Stimulated activated CD4-positive, alpha-beta T cell treated with anti-CD3 and anti-CD28 coated beads, Interleukin-12 subunit alpha, Interleukin-12 subunit beta, amount 100 ng/mL, for 48 hours (primary cell): ENCODE results near the gene KLHL14.
"Not testable (repeated sequence)": the region's sequence is repeated elsewhere in the genome, so short reads cannot be mapped to it uniquely, and the experiment has no call there.

ENCODE experiments used
- DNase-seq, 3 donors: peaks; one replicate each; pipeline ENCODE4 v3.0.0-alpha.2; 2020; ENCODE audit warnings: low read depth in 2 of 3, low spot score in 1 of 3

KLHL14 gene

DNA sequence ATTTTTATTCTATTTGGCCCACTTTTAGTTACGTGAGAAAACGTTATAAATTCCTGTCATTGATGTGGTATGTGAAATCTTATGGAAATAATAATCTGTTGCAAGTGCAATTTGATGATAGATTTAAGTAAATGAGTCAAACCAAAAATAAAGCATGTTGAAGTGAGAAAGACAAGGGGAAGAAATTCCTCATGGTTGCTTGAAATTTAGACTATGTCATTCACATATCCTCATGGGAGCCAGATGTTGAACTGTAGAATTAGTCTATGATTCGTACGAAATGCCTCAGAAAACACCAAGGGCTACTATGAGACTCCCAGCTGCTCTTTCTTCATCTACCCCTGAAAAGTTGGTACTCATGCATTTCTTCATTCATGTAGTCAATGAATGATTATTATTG lies 55.7 kb downstream of the KLHL14 start:
- DNase-seq, result no peak

DNA sequence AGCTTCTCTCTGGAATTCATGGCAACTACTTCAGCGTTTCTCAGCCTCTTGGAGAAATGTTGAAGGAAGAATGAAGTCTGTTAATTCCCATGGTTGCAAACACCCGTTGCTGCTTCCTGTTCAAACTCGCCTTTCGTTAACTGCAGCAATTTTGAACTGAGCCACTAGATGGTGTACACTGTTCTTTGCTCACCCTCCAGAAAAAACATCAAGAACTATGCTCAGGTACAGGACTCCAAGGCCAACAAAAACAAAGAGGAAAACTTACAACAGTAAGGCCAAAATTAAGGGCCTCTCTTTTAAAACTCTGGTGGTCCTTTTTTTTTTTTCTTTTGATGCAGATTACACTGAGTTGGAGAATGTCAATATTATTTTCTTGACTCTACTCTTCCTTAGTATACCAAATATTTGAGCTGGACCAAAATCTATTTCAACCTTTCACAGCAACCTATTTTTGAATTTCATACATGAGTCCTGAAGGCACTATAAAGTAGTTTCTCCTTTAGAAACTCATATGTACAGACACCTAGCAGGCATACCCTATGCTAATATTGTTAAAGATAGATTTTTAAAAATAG lies 58.2 kb downstream of the KLHL14 start:
- peak in 1 of 3 donors; percentile 30 for DNase-seq

DNA sequence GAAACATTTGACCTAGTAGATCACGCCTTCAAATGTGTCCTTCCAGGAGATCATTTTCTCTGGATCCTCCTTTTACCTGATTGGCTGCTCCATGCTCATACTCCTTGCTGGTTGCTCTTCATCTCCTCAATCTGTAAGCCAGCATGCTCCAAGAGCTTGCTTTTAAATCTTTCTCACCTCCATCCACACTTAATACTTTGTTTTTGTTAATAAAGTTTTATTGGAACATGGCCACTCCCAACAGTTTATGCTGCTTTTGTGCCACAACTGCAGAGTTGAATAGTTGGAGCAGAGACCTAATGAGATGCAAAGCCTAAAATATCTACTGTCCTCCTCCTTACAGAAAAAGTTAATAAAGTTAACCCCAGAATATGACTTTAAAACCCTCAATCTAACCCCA lies 60.0 kb downstream of the KLHL14 start:
- no peak for DNase-seq

DNA sequence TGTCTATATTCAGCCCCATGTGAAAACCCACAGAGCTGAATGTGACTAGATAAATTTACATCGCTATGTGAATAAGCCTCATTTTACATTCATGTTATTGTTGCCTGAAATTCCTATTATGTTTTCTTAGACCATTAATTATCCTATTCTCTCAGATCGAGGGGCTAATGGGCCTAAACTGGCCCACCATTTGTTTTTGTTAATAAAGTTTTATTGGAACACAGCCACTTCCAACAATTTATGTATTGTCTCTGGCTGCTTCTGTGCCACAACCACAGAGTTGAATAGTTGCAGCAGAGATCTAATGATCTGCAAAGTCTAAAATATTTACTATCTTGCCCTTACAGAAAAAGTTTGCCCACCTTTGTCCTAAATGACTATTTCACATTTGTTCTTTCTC lies 61.0 kb downstream of the KLHL14 start:
- no peak for DNase-seq

DNA sequence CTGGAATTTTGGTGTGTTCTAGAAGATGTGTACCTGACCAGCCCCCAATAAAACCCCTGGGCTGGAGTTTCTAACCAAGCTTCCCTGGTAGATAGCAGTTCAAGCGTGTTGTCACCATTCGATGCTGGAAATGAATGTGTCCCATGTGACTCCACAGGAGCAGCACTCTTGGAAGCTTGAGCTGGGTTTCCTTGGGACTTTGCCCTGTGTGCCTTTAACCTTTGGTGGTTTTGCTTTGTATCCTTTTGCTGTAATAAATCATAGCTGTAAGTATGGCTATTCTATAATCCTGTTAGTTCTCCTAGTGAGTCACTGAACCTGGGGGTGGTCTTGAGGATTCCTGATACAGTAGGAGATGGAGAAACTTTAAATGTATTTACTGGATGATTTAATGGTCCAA lies 65.2 kb downstream of the KLHL14 start:
- DNase-seq, result no peak

DNA sequence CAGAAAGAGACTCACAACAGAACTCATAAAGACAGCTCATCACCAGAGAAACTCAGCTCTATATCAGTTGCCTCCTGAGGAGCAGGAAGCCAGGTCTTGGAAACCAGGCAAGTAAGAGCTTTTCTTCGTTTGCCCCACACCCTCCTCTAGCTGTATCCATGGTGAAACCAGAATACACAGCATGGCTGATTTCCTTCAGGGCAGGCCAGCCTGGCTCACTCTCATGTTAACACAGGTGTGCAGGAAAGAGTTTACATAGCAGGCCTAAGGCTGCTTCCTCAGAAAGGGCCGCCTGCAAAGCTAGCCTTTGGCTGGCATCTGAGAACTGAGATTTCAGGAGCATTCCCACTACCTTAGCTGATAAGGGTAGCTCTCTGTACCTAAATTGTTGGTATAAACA lies 65.7 kb downstream of the KLHL14 start:
- DNase-seq, result no peak

DNA sequence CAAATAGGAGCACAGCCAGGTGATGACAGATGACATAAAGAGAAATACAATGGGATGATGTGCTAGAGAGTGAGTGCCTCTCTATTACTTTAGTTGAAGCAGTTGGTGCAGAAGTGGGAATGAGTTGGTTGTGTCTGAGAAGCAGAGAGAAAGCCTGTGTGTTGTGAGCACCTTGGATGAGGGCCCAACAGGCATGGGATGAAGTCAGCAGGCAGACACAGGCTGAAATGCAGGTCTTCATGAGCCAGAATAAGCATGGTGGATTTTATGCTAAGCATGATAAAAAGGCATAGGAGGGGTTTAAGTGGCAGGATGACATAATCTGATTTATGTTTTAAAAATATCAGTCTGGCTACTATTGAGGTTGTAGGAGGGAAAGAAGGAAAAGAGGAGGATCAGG lies 71.5 kb downstream of the KLHL14 start:
- DNase-seq, result no peak

DNA sequence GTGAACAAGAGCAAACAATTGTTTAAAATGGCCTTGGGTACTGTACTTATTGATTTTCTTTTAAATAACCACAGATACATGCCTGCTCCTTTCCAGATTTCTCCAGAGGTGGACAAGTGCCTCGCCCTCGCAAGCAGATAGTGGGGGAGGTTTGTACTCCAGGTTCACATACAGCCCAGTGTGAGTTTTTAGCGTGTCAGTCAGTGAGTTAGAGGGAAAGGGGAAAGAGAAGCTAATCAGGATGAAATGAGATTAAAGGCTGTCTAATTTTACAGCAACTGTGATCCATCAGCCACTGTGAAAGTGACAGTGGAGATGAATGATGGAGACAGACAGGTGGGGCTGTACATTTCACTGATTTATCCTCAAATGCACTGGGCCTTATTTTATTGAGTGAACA lies 74.7 kb downstream of the KLHL14 start:
- no peak for DNase-seq

DNA sequence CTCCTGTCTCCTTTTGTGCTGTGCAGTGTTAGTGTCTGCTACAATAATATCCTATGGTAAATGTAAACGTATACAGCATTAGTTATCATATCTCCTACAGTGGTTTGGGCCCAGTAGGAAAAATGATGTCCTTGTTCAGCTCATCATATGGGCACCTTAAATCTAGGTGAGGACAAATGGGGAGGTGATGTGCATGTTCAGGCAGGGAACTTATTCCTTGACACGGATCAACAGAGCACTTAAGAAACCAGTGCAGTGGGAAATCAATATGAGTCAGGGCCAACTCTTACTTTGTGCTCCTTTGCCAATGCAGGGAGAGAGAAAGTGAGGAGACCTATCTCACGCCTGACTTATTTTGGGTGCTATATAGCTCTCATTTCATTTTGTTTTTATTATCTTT lies 76.4 kb downstream of the KLHL14 start:
- no peak for DNase-seq

DNA sequence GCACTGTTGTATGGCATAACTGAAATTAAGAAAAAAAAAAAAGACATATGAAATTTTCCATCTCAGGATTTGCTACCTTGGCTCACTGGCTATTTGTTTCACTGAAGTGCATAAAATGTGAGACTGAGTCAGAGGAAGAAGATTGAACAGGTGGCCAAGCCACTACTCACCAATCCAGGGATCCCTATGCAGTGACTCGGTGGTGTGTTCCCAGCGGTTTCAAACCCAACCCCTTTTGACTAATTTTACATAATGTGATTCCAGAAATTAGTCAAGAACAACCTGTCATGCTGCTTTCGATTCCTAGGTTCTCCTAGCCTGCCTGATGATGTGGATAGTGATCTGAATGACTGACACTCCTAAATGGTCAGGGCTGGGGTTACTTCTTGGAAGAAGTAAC lies 77.3 kb downstream of the KLHL14 start:
- no peak for DNase-seq

DNA sequence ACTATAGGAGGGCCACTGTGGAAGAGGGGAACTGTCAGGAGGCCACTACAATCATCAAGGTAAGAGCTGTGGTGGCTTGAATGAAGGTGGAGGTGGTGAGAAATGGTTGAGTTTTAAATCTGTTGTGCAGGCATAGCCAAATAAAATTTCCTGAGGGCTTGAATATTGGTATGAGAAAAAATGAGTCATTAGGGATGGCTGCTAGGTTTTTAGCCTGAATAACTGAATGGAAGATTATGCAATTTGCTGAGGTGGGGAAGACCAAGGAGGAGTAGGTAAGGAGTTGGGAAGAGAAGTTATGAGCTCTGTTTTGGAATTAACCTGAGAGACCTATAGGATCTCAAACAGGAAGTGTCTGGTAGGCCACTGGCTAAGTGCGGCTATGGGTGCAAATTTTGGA lies 84.0 kb downstream of the KLHL14 start:
- DNase-seq, result no peak

DNA sequence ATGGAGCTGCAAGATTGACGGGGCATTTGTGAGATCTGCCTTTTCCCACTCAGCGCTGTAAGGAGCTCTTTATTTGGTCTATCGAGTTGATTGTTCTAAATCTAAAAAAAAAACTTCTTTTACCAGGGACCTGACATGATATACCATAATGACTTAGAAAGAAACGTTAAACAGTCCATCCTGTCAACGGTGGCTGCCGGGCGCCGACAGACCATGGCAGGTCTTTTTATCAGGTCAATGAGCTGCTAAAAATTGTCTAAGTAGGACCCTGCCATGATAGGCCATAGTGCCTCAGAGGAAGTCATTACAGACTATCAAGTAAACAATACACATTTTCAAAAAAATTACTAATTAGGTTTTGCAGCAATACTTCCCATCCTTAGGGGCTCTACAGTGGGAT lies 87.9 kb downstream of the KLHL14 start:
- no peak for DNase-seq

DNA sequence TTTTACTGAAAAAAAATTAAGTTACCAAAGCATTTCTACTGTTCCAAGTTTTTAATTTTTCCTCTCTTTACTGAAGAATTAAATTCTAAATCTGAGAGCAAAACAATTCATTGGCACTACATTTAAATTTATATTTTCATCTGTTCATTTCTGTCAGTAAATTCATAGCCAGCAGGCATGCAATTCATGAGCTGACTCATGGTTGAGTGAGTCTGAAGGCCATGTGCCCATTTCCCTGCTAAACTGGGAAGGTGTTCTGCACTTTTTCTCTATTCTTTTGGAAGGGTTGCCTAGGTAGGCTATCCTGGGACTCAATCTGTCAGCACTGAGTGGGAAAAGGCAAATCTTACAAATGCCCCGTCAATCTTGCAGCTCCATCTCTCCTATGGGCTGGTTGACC lies 88.7 kb downstream of the KLHL14 start:
- no peak for DNase-seq

DNA sequence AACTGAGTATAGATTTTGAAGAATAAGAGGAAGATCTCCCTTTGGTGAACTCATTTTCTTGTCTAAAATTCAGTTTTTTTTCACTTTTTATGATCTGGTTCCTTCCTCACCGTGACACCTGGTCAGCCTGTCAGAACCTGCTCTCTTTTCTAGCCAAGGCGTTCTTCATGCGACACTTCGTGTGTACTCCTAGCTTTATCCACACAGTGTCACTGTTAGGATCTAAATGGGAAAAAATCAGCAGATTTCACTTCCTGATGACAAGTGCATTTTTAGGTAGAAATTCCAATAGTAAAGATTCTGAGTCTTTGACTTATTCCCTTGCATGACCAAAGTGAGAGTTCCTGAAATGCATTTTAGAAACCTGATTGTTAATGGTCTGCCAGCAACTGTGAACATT lies 89.8 kb downstream of the KLHL14 start:
- DNase-seq, result no peak

DNA sequence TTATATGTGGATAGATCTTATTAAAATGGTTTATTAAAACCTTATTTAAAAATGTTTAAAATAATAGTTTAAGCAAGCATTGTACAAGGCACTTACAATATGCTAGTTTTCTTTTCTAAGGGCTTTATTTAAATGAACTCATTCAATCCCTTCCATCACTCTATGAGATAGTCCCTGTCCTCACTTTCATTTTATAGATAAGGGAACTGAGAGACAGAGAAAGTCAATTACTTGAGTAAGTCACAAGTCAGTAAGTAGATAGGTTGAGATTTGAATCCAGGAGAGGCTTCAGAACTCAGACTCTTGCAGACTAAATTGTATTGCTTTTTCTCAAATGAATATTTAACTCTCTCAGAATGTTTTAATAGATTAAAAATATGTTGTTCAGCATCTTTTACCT lies 95.2 kb downstream of the KLHL14 start:
- DNase-seq, result no peak

DNA sequence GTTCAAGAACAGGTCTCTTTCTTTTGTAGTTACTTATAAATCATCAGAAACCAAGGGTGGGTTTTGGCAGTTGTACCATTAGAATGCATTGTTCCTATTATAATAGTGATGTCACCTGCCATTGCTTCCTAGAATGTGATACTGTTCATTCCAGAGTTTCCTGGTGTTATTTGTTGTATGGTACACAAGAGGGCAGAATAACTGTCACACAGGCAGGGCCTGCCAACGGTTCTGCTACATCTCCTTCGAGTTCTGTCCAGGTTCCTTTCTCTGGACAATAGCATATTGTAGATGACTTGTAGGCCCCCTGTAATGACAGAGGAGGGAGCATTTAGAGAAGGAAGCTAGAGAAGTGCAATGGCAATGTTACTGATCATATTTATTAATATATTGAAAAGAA lies 98.3 kb downstream of the KLHL14 start:
- no peak for DNase-seq

DNA sequence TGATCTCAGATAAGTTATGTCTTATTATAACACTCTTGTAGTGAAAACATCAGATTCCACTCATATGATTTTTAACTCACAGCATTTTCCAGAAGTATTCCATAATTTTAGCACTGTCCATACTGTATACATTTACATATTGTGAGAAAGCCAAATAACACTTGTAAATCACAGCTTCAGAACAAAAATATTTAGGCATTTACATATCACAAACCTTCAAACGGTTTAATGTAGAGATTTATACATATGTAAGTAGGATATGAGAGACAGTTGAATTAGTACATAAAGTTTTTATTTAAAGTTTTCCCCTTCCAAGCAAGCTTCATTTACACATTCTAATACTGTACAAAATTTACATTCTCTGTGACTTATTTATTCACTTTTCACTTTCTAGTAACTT lies 100.4 kb downstream of the KLHL14 start:
- no peak for DNase-seq

DNA sequence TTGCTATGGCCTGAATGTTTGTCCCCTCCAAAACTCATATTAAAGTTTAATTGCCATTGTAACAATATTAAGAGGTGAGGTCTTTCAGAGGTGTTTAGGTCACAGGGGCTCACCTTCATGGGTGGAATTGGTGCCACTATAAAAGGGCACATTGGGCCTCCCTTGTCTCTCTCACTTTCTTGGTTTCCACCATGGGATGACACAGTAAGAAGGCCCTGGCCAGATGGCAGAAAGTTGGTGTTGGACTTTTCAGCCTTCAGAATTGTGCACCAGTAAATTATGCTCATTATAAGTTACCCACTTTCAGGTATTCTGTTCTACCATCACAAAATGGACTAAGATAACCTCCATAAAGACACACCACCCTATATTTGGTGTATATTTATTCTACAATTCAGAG lies 102.1 kb downstream of the KLHL14 start:
- no peak for DNase-seq

DNA sequence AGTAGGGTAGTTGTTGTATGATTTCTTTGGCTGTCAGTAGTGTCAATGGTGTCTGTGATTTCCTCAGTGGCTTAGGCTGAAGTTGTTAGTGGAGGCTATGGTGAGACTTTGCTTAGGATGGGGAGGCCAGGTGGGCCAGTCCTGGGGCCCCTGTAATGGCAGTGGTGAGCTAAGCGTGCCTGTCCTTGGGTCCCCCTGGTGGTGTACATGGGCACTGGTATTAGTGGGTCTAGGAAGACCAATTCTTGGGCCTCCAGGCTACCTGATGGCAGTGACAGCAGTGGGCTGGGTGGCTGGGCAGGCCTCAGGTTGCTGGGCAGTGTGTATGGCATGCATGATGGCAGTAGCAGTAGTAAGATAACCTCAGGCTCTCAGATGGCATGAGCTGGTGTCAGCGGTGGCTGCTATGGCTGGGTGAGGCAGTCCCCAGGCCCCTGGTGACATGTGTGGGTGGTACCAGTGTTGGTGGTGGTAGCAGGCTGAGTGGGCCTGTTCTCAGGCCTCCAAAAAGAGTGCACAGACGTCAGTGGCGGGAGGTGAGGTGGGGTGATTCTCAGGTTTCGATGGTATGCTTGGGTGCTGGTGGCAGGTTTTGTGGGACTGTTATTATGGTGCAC lies 103.2 kb downstream of the KLHL14 start:
- DNase-seq, result no peak

DNA sequence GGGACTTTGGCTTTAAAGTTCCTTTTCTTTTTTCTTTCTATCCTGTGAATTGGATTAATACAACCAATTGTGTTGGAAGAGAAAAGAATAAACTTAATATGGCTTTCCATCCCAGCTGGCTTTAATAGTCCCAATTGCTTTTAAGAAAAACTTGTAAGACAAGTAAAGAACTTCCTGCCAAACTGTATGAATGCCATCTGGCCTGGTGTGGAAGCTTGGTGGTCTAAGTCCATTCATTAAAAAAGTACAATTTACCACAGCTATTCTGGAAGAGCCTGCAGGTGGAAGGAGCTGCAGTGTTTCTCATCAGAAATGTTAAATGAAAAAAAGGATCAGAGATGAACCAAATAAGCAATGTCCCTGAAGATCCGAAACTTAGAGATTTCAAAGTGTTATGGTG lies 103.9 kb downstream of the KLHL14 start:
- DNase-seq, result no peak

DNA sequence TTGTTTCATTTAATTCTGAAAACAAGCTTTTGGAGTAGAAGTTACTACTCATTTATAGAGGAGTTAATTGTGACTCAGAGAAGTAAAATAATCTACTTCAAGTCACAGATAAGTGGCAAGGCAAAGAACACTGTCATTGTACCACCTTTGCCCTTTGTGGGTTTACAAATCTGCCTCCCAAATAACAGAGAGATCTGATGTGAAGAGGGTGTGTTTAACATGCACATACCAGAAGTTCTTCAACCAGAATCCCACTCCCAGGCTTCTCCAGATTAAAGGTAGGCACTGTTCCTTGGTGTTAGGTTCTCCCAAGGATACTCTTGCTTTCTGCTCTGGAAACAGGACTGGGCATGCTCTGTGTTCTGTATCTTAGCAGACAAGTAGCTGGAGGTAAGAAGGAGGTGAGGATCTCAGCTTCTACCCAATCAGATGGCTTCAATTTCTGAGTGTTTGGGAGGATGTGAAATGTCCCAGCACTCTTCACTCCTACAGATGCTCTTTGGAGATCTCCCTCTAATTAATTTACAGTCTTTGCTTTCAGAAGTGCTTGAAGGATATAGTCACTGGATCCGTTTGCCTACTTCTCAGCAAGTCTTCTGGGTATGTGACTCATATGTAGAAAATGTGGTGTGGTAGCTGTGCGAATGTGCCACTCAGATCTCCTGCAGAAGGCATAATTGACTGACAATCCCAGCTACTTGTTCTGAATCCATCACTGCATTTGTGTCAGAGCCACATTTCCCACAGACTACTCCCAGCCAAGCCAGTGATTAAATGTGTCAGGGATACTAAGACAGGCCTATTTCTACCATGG lies 111.1 kb downstream of the KLHL14 start:
- no peak for DNase-seq

DNA sequence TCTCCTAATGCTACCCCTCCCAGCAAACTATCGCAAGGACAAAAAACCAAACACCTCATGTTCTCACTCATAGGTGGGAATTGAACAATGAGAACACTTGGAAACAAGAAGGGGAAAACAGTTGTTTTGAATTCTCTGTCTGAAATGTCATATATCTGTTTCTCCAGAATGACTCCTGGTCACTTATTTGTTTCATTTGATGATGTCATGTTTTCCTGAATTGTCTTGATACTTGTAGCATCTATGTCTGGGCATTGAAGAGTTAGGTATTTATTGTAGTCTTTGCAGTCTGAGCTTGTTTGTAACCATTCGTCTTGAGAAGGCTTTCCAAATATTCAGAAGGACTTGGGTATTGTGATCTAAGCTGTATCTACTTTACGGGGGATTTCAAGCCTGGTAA lies 118.3 kb downstream of the KLHL14 start:
- not testable (repeated sequence) for DNase-seq

DNA sequence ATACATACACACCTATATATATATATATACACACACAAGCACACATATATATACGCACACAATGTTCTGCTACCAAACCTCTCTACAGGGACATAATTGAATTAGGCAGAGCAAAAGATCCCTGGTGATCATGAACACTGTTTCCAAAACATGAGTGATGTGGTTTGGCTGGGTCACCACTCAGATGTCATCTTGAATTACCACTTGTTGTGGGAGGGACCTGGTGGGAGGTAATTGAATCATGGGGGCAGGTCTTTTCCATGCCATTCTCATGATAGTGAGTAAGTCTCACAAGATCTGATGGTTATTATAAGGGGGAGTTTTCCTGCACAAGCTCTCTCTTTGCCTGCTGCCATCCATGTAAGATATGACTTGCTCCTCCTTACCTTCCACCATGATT lies 135.2 kb downstream of the KLHL14 start:
- DNase-seq, result not testable (repeated sequence)
